NCI-H128 (cell line): ENCODE data around the gene ARHGAP21.
"Not testable (repeated sequence)": the region's sequence is repeated elsewhere in the genome, so short reads cannot be mapped to it uniquely, and the experiment has no call there.

Source experiments
- DNase-seq: peaks from one replicate; lab custom pipeline; 2025; ENCODE audit not compliant: unreplicated experiment; lab: John Stamatoyannopoulos, UW

ARHGAP21 gene

GRCh38 chr10:24723788-24724380 is at the start of gene ARHGAP21:
Gene ARHGAP21, minus strand, starts transcription at chr10:24723887. Its CDS starts 1,988 bp downstream, at chr10:24721899.
- DNase-seq = peak; percentile 30

- DNase-seq = no peak
Measured at GRCh38 chr10:24771943-24772694, 48.4 kb upstream of the ARHGAP21 start.

GRCh38 chr10:24764991-24765390 is 41.3 kb upstream of the ARHGAP21 start:
- not testable (repeated sequence) for DNase-seq

- DNase-seq = no peak
Measured at GRCh38 chr10:24762966-24763623, 39.4 kb upstream of the ARHGAP21 start.

GRCh38 chr10:24762161-24762924 is 38.7 kb upstream of the ARHGAP21 start:
- no peak for DNase-seq

GRCh38 chr10:24759672-24760071 is 36.0 kb upstream of the ARHGAP21 start:
- no peak for DNase-seq

GRCh38 chr10:24758254-24758653 is 34.6 kb upstream of the ARHGAP21 start:
- not testable (repeated sequence) for DNase-seq

GRCh38 chr10:24756283-24756682 is 32.6 kb upstream of the ARHGAP21 start:
- no peak for DNase-seq

- DNase-seq = no peak
Measured at GRCh38 chr10:24751716-24752115, 28.0 kb upstream of the ARHGAP21 start.

GRCh38 chr10:24750695-24751094 is 27.0 kb upstream of the ARHGAP21 start:
- DNase-seq = no peak

- DNase-seq = no peak
Measured at GRCh38 chr10:24748214-24748613, 24.5 kb upstream of the ARHGAP21 start.

GRCh38 chr10:24744946-24745345 is 21.3 kb upstream of the ARHGAP21 start:
- no peak for DNase-seq

- DNase-seq = no peak
Measured at GRCh38 chr10:24740714-24741113, 17.0 kb upstream of the ARHGAP21 start.

- no peak for DNase-seq
Measured at GRCh38 chr10:24737001-24737400, 13.3 kb upstream of the ARHGAP21 start.

GRCh38 chr10:24731942-24732341 is 8.3 kb upstream of the ARHGAP21 start:
- DNase-seq = no peak

- DNase-seq = no peak
Measured at GRCh38 chr10:24730811-24731210, 7.1 kb upstream of the ARHGAP21 start.

- DNase-seq = no peak
Measured at GRCh38 chr10:24727786-24728185, 4.1 kb upstream of the ARHGAP21 start.

- DNase-seq = no peak
Measured at GRCh38 chr10:24726626-24727025, 2.9 kb upstream of the ARHGAP21 start.

GRCh38 chr10:24726029-24726428 is 2.3 kb upstream of the ARHGAP21 start:
- DNase-seq = not testable (repeated sequence)

GRCh38 chr10:24724381-24725228 is 918 bp upstream of the ARHGAP21 start:
- DNase-seq = peak; percentile 84
